Trophoblast cell (in vitro differentiated cells and primary cell): ENCODE data around the gene SLC22A1. TPM values are rescaled to one million over a fixed set of nuclear protein-coding genes. Genes with fewer than 3 reads are reported as not detected.

Experiments
- DNase-seq, 2 donors: peaks; one replicate each; pipeline ENCODE4 v3.0.0-alpha.2; 2016
- H2AFZ ChIP-seq: 2 replicates; pipeline ENCODE4 v1.6.1; 2013; ENCODE audit warnings: low read length, moderate library complexity, mild to moderate bottlenecking; ENCODE audit not compliant: insufficient read depth, poor library complexity
- H2AK5ac ChIP-seq: 2 replicates; pipeline ENCODE4 v1.6.1; 2013; ENCODE audit warnings: mild to moderate bottlenecking, low read length
- H2BK120ac ChIP-seq: 2 replicates; pipeline ENCODE4 v1.6.1; 2013; ENCODE audit warnings: low read length, mild to moderate bottlenecking, moderate library complexity; ENCODE audit not compliant: insufficient read depth, poor library complexity
- H2BK12ac ChIP-seq: 2 replicates; pipeline ENCODE4 v1.6.1; 2013; ENCODE audit warnings: mild to moderate bottlenecking, low read length, moderate library complexity
- H2BK5ac ChIP-seq: 2 replicates; pipeline ENCODE4 v1.6.1; 2013; ENCODE audit warnings: low read length, low read depth, moderate library complexity, mild to moderate bottlenecking; ENCODE audit not compliant: poor library complexity
- H3K14ac ChIP-seq: 2 replicates; pipeline ENCODE4 v1.6.1; 2013; ENCODE audit warnings: mild to moderate bottlenecking, low read length
- H3K18ac ChIP-seq: 2 replicates; pipeline ENCODE4 v1.6.1; 2013; ENCODE audit warnings: mild to moderate bottlenecking, low read length
- H3K23ac ChIP-seq: 2 replicates; pipeline ENCODE4 v1.6.1; 2013; ENCODE audit warnings: low read length
- H3K27ac ChIP-seq: 2 replicates; pipeline ENCODE4 v1.5.1; 2013; ENCODE audit warnings: low read depth, mild to moderate bottlenecking, inconsistent platforms, low read length, moderate library complexity
- H3K27me3 ChIP-seq: 2 replicates; pipeline ENCODE4 v1.6.1; 2013; ENCODE audit warnings: inconsistent platforms, mild to moderate bottlenecking, low read length, moderate library complexity; ENCODE audit not compliant: insufficient read depth
- H3K36me3 ChIP-seq, 2 experiments: 1 replicate in 1 of 2; 2 replicates in 1 of 2; pipeline ENCODE4 v1.6.1; 2013; ENCODE audit warnings: low read length in 2 of 2, mild to moderate bottlenecking in 2 of 2, moderate library complexity in 1 of 2; ENCODE audit not compliant: insufficient read depth in 2 of 2, control insufficient read depth in 1 of 2
- H3K4ac ChIP-seq: 2 replicates; pipeline ENCODE4 v1.6.1; 2013; ENCODE audit warnings: low read depth, mild to moderate bottlenecking, low read length, moderate library complexity
- H3K4me1 ChIP-seq, 2 experiments: 1 replicate in 1 of 2; 2 replicates in 1 of 2; pipeline ENCODE4 v1.6.1; 2013; ENCODE audit warnings: low read length in 2 of 2, mild to moderate bottlenecking in 2 of 2, moderate library complexity in 1 of 2; ENCODE audit not compliant: insufficient read depth in 2 of 2, control insufficient read depth in 1 of 2
- H3K4me2 ChIP-seq: 2 replicates; pipeline ENCODE4 v1.6.1; 2013; ENCODE audit warnings: inconsistent platforms, mild to moderate bottlenecking, low read length, moderate library complexity
- H3K4me3 ChIP-seq: 2 replicates; pipeline ENCODE4 v1.5.1; 2013; ENCODE audit warnings: mild to moderate bottlenecking, low read depth, low read length, inconsistent platforms
- H3K79me1 ChIP-seq: one replicate; pipeline ENCODE4 v1.6.1; 2013; ENCODE audit warnings: low read length
- H3K79me2 ChIP-seq: 2 replicates; pipeline ENCODE4 v1.6.1; 2013; ENCODE audit warnings: low read length, mild to moderate bottlenecking; ENCODE audit not compliant: control insufficient read depth, insufficient read depth, poor library complexity
- H3K9ac ChIP-seq: 2 replicates; pipeline ENCODE4 v1.6.1; 2013; ENCODE audit warnings: mild to moderate bottlenecking, low read length
- H3K9me3 ChIP-seq: 2 replicates; pipeline ENCODE4 v1.6.1; 2013; ENCODE audit warnings: low read depth, mild to moderate bottlenecking, control low read depth, inconsistent platforms, low read length; ENCODE audit not compliant: insufficient read depth
- H4K12ac ChIP-seq: 2 replicates; pipeline ENCODE4 v1.6.1; 2013; ENCODE audit warnings: low read depth, mild to moderate bottlenecking, low read length, moderate library complexity
- H4K8ac ChIP-seq: 2 replicates; pipeline ENCODE4 v1.6.1; 2013; ENCODE audit warnings: low read depth, mild to moderate bottlenecking, low read length, moderate library complexity
- H4K91ac ChIP-seq: one replicate; pipeline ENCODE4 v1.6.1; 2013; ENCODE audit warnings: low read depth, mild to moderate bottlenecking, low read length, moderate library complexity
- WGBS: extraction: QIAGEN DNeasy Blood & Tissue Kit; methylation state at CpG from one replicate; pipeline ENCODE4 v1.1.7; 2013; ENCODE audit warnings: missing lambda C conversion rate; ENCODE audit not compliant: insufficient read length, insufficient coverage; ENCODE audit errors: extremely low coverage; 5-methylcytosine and 5-hydroxymethylcytosine counted together
- polyA plus RNA-seq: library from polyadenylated mRNA; stranded (reverse); fragments of 200-250 nt; gene quantifications from 2 replicates; pipeline ENCODE4 v1.2.3, GENCODE V29; 2013

Gene SLC22A1
- polyA plus RNA-seq = 1.1 and 1.2 TPM in 2 replicates

- no peak within 1 kb of the TSS for H2BK120ac ChIP-seq
- peaks cover 24% of the 10 kb centered on the region for H3K9me3 ChIP-seq
- DNase-seq = no peak
- H3K14ac ChIP-seq = no peak within 1 kb of the TSS
- no peak within 1 kb of the TSS for H4K12ac ChIP-seq
- H3K23ac ChIP-seq = no peak within 1 kb of the TSS
- H3K4me2 ChIP-seq = no peak within 1 kb of the TSS
- no peak within 1 kb of the TSS for H4K91ac ChIP-seq
- H3K4ac ChIP-seq = no peak within 1 kb of the TSS
- no peak within 1 kb of the TSS for H2AK5ac ChIP-seq
- H3K27ac ChIP-seq = no peak within 1 kb of the TSS
- WGBS = no CpG with 5 or more reads among the region's 8 CpGs
- H3K9ac ChIP-seq = no peak within 1 kb of the TSS
- H2AFZ ChIP-seq = no peak within 1 kb of the TSS
- no peaks in the 10 kb centered on the region for H3K27me3 ChIP-seq
- H4K8ac ChIP-seq = no peak within 1 kb of the TSS
- H3K4me3 ChIP-seq = no peak within 1 kb of the TSS
- H3K79me2 ChIP-seq = no peaks in the 10 kb centered on the region
- no peak within 1 kb of the TSS for H2BK12ac ChIP-seq
- H3K36me3 ChIP-seq = peaks cover 14 to 22% of the 10 kb centered on the region in 2 experiments
- H3K79me1 ChIP-seq = no peaks in the 10 kb centered on the region
- no peak within 1 kb of the TSS for H2BK5ac ChIP-seq
- H3K4me1 ChIP-seq = no peaks in the 10 kb centered on the region
- no peak within 1 kb of the TSS for H3K18ac ChIP-seq
Measured at GRCh38 chr6:160121558-160121957, at the start of gene SLC22A1. Gene SLC22A1 (plus strand): TSS chr6:160121815. CDS start chr6:160121936, 121 bp downstream.

- DNase-seq = no peak
- Histone ChIP-seq H3K18ac (no peak overlapping the region), H3K27ac (no peak overlapping the region), H2BK120ac (no peak overlapping the region), H2BK5ac (no peak overlapping the region), H3K79me1 (no peaks in the 10 kb centered on the region), H3K9ac (no peak overlapping the region), H3K9me3 (peaks cover 2% of the 10 kb centered on the region), H4K91ac (no peak overlapping the region), H3K36me3 (peaks cover 64 to 83% of the 10 kb centered on the region in 2 experiments), H2AK5ac (no peak overlapping the region), H2BK12ac (no peak overlapping the region), H3K4me3 (no peak overlapping the region), H3K79me2 (no peaks in the 10 kb centered on the region), H3K4me2 (no peak overlapping the region), H3K23ac (no peak overlapping the region), H3K27me3 (no peaks in the 10 kb centered on the region), H4K12ac (no peak overlapping the region), H2AFZ (no peak overlapping the region), H3K4me1 (no peaks in the 10 kb centered on the region), H4K8ac (no peak overlapping the region), H3K4ac (no peak overlapping the region), H3K14ac (no peak overlapping the region)
- no CpG with 5 or more reads among the region's 9 CpGs for WGBS
Measured at GRCh38 chr6:160073272-160073671, 48.3 kb upstream of the SLC22A1 start.

DNA sequence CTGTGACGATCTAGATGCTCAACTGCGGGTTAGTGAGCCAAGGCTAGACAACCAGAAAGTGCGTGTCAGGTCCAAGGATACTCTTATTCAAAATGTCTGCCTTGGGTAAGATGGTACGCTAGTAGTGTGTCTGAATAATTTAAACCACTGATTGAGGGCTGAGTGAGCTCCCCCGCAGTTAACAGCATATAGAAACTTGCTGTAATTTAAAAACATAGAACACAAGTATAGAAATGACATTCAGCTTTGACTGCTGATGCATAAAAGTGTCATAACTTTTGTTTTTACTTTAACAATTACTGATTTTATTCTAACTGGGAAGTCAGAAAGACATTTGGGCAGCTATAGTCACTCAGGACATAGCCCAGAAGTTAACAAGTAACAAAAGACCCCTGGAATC, 45.6 kb upstream of the SLC22A1 start:
- no peak overlapping the region for H4K8ac ChIP-seq
- H4K12ac ChIP-seq = no peak overlapping the region
- H2BK120ac ChIP-seq = no peak overlapping the region
- H3K14ac ChIP-seq = no peak overlapping the region
- H3K27me3 ChIP-seq = no peaks in the 10 kb centered on the region
- H3K79me1 ChIP-seq = no peaks in the 10 kb centered on the region
- H3K23ac ChIP-seq = no peak overlapping the region
- H3K18ac ChIP-seq = no peak overlapping the region
- DNase-seq = no peak
- no peak overlapping the region for H3K27ac ChIP-seq
- H2BK5ac ChIP-seq = no peak overlapping the region
- H3K4me2 ChIP-seq = no peak overlapping the region
- peaks cover 62 to 80% of the 10 kb centered on the region in 2 experiments for H3K36me3 ChIP-seq
- no peak overlapping the region for H2BK12ac ChIP-seq
- H3K4me1 ChIP-seq = no peaks in the 10 kb centered on the region
- H3K4ac ChIP-seq = no peak overlapping the region
- no peaks in the 10 kb centered on the region for H3K79me2 ChIP-seq
- no peak overlapping the region for H2AK5ac ChIP-seq
- WGBS = no CpG with 5 or more reads among the region's 5 CpGs
- no peak overlapping the region for H4K91ac ChIP-seq
- H3K4me3 ChIP-seq = no peak overlapping the region
- no peak overlapping the region for H3K9ac ChIP-seq
- no peak overlapping the region for H2AFZ ChIP-seq
- H3K9me3 ChIP-seq = peaks cover 11% of the 10 kb centered on the region

- Histone ChIP-seq H3K9me3 (peaks cover 15% of the 10 kb centered on the region), H2BK120ac (no peak overlapping the region), H3K79me2 (no peaks in the 10 kb centered on the region), H3K23ac (no peak overlapping the region), H3K4me2 (no peak overlapping the region), H3K27me3 (no peaks in the 10 kb centered on the region), H4K12ac (no peak overlapping the region), H3K4ac (no peak overlapping the region), H3K79me1 (no peaks in the 10 kb centered on the region), H4K91ac (no peak overlapping the region), H3K4me1 (no peaks in the 10 kb centered on the region), H2AFZ (no peak overlapping the region), H3K4me3 (no peak overlapping the region), H3K14ac (no peak overlapping the region), H3K27ac (no peak overlapping the region), H2BK5ac (no peak overlapping the region), H3K9ac (no peak overlapping the region), H3K18ac (no peak overlapping the region), H2AK5ac (no peak overlapping the region), H2BK12ac (no peak overlapping the region), H3K36me3 (peaks cover 59 to 77% of the 10 kb centered on the region in 2 experiments), H4K8ac (no peak overlapping the region)
- WGBS = no CpG with 5 or more reads among the region's 5 CpGs
- DNase-seq = no peak
Measured at GRCh38 chr6:160077024-160077423, 44.6 kb upstream of the SLC22A1 start.
